HG02973 (cell line): ENCODE results near the gene RASGRP2.

Source experiments
- ATAC-seq: cut with Tn5 transposase; IDR thresholded peaks from one replicate; pipeline ENCODE4 v1.9.1; 2021; ENCODE audit warnings: moderate library complexity; ENCODE audit not compliant: unreplicated experiment

The RASGRP2 gene

DNA sequence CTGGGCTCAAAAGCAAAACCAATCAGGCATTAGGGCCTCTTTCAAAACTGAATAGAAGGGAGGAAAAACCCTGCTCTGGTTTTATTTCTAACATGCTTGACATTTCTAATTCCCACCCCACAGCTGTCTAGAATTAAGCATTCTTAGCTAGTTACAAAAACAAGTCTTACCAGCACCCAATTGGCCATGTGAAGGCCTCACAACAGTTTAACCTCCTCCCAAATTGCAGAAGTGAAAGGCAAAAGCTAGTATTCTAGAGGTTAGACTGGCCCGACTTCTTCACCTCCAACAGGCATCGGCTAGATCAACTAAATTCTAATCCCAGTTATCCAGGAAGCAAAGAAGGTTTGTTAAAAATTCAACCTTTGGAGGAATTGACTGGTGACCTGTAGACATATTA lies 27.9 kb upstream of the RASGRP2 start:
- ATAC-seq, result no peak

GRCh38 chr11:64770120-64770519 lies 26.2 kb upstream of the RASGRP2 start:
- ATAC-seq, result no peak

DNA sequence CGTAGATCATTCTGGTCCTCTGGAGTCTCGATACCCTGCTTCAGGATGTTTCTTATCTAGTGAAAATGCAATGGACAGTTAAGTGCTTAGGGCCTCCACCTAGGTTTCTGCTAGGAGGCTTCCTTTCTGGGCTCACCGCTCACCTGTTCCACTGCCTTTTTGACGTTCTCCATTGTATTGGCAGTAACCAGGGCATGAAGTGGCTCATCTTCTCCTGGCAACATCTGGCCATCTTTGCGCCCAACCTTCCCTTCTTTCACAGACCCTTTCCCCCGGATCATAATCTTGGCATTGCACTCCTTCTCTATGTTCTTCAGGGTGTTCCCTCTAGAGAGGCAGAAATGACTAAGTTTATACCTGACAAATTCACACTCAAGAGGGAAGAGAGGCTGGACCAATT lies 25.3 kb upstream of the RASGRP2 start:
- ATAC-seq, result no peak

DNA sequence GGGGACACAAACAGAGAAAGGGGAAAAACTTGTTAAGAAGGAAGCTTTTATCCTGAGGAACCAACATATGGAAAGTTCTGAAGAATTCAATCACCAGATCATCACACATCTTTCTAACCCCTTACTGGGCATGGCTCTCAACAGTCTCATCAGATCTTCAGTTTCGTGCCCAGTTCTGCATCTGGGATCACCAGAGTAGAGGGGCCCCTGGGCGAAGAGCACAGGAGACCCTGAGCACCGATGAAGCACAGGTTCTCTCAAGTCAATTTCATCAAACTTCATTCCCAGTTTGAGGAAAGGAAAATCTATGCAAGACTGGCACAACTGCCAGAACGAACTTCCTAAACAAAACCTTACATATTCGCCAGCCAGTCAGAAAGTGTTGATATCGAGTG lies 24.4 kb upstream of the RASGRP2 start:
- no peak for ATAC-seq

DNA sequence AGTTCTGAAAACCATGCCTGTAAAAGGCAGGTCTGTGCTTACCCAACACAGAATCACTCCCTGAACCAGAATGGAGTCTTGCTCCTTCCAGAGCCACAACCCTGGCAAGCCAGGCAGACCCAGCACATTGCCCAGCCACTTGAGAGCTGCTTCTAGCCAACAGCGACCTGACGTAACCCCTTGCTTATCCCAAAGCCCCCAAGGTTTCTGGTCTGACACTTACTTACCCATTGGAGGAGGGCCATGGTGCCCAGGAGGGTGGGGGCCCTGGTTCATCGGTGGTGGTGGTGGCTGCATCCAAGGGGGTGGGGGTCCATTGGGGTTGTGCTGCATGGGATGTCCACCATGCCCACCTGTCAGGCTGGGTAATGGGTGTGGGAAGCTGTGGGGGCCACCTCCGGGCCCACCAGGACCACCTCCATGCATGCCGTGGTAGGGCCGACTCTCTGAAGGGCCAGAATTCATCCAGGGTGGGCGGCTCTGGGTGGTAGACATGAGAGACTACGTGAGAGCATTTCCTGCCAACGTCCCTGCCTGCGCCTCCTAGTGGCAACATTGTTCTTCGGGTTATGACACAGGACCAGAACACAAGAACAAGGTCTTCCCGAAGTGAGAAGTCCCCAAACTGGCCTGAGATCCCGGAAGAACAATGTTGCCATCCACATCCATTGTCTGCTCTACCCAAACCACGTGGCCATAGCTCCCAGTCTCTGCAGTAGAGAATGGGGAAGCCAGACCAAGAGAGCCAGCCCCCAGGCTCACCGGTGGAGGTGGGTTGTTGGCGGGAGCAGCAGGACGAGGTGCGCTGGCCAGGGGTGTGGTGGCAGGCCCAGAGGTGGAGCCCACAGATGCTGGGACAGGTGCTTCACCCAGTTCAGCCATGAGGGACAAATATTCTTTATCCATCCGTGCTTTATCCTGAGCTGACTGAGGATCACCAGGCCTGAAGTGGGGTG lies 23.7 kb upstream of the RASGRP2 start:
- no peak for ATAC-seq

DNA sequence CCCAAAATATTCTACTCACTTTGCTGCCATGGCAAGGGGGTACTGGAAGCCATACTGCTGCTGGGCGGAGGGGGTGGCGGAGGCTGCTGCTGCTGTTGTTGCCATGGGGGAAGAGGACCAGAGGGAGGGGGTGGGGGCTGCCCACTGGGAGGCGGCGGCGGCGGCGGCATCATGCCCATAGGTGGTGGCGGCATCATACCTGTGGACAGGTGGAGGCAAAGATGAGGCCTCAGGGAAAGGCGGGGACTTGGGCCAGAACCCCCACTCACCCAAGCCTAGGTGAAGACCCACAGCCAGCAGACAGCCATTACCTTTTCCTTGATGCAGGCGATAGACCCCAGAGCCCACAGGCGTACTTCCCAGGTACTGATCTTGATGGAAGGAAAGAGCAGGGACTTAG lies 22.9 kb upstream of the RASGRP2 start:
- ATAC-seq, result no peak

GRCh38 chr11:64765851-64766665 lies 22.1 kb upstream of the RASGRP2 start:
- no peak for ATAC-seq

DNA sequence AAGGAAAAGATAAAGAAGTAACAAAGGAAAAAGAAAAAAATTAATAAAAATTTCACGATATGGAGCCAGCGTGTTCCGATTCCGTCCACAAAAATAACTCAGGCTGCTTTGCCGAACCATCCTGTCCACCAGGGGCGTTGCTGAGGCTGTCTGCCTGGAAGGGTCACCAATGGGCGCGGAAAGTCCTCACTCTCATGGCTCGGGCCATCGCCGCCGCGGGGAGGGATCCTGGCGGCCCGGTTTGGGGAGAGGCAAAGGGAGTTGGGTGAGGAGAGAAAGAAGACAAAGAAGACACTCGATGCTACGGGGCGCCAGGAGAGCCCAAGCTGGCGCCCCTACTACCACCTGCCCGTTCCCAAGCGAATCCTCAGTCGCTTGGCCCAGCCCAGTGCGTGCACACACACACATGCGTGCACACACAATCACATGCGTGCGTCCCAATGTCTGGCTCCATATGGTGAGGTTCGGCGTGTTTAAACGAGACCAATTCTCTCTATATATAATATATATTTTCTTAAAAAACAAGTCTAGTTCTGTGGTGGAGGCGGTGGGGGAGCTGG lies 21.4 kb upstream of the RASGRP2 start:
- no peak for ATAC-seq

DNA sequence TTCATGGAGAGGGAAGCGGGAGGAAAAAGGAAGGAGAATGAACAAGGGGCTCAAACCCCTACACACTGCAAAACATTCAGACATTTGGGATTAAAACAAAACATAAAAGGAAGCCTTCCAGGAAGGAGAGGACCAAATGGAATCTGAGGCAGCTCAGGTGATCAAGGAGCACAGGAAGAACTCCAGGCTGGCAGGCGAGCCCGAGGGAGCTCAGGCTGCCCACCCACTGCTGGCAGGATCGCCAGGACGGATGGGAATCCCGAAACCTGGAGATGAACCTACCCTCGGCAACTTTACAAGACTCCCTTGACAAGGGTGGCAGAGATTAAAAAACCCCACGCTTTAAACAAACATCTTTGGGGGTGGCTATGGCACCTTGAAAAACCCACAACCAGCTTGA lies 20.8 kb upstream of the RASGRP2 start:
- ATAC-seq, result no peak

GRCh38 chr11:64764040-64764611 lies 20.2 kb upstream of the RASGRP2 start:
- ATAC-seq, result no peak

GRCh38 chr11:64763526-64764039 lies 19.6 kb upstream of the RASGRP2 start:
- no peak for ATAC-seq

DNA sequence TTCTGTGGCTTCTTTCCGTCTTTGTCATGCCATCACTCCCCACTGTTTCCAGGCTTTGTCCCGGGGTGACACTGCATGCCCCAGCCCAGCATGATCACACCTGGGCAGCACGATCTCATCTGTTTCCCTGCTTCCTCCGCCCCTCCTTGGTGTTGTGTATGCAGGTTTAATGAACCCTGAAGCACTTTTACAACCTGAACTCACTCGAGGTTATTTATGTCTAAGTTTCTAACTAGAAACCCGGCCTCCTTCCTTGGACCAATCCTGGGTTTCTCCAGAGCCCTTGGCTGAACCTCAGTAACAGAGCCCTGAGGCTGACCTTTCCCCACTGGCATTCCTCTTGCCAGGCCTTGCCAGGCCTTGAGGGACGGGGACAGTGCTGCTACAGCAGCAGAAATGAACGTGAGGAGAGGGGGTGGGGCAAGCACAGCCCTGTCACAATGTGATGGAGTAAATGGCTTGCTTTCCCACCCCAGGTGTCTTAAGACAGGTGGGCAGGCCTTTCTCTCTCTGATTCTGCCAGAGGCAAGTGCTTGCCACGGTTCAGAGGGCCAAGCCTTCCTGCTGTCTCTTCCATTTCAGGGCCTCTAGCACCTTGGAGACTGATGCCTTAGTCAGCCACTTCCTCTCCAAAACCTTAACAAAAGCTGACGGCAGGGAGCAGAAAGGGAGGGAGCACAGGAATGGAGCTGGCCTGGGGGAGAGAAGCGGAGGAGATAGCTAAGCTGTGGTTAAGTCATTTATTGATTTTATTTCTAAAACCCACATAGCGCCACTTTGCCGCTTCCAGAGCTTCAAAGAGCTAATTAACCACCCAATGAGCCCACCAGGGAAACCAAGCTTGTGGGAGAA lies 19.0 kb upstream of the RASGRP2 start:
- ATAC-seq, result no peak

DNA sequence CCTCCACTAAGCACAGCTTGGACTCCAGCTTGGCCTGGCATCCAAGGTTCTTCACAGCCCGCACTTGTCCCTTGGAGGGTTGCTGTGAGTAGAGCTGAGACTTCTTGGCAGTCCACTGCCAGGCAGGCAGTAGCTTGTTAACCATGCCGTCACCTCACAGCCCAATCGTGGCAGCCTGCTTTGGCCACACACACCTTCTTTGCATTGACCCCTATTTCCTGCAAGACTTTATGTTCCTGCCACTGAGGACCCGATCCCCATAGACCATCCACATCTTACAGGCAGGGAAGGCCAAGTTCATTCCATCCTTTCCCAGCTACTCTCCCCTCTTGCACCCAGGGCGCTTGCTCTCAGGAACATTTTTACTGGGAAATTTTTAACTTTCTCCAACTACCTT lies 18.3 kb upstream of the RASGRP2 start:
- no peak for ATAC-seq

GRCh38 chr11:64760759-64761420 lies 16.9 kb upstream of the RASGRP2 start:
- no peak for ATAC-seq

GRCh38 chr11:64759722-64760719 lies 16.1 kb upstream of the RASGRP2 start, which contains the start of gene PYGM:
PYGM (minus strand) TSS chr11:64759974; CDS start chr11:64759898, 76 bp downstream.
- no peak for ATAC-seq

- no peak for ATAC-seq
Observed at GRCh38 chr11:64759131-64759721, 15.3 kb upstream of the RASGRP2 start.

DNA sequence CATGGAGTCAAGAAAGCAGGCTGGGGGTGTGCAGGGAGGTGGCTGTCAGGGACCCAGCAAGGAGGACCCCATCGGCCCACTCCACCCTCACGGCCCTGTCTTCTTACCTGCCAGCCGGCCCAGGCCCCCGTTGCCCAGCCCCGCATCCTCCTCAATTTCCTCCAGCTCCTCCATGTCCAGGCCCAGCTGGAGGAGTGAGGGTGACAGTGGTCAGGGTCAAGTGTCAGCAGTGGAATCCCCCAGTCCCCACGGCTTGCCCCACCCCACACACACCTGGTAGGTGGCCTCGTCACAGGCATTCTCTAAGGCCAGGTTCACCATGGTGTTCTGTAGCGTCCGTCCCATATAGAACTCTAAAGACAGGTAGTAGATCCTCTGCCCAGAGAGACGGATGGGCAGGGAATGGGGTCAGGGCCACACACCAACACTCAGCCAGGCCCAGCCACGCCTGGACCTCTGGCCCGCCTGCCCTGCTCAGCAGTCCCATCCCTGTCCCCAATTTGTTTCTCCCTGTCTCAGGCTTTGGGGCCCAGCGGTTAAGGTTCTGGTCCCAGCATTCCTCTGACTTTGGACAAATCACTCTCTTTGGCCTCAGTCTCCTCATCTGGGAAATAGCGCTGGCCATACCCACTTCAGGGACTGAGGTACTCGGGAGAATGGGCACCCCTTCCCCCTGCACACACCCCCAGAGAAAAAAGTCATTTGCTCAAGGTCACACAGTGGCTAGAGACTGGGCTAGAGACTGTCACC lies 14.6 kb upstream of the RASGRP2 start:
- ATAC-seq, result no peak
